H1 (cell line): ENCODE results near the gene TFB2M. TPM values are rescaled to one million over a fixed set of nuclear protein-coding genes. Genes with fewer than 3 reads are reported as not detected.

Experiments
- CTCF ChIA-PET: fragments of 300-600 bp; sonication (Branson Sonifier 250); formaldehyde crosslinking; loops from one replicate; lab custom pipeline; 2021; ENCODE audit not compliant: partially characterized antibody; lab: Charles Lee
- POLR2A ChIA-PET: fragments of 300-600 bp; sonication (Branson Sonifier 250); formaldehyde crosslinking; loops from one replicate; lab custom pipeline; 2021; ENCODE audit warnings: inconsistent platforms; ENCODE audit not compliant: partially characterized antibody; lab: Charles Lee
- DNase-seq, 2 experiments: peaks; one replicate each; pipeline versions ENCODE4 v3.0.0 to v3.0.0-alpha.2; 2010 to 2022; ENCODE audit warnings: low spot score in 2 of 2, low read depth in 1 of 2, mixed read lengths in 1 of 2
- FAIRE-seq: peaks from 2 replicates; lab custom pipeline; 2011; peaks lifted over from hg19 to GRCh38; lab: Jason Lieb, UNC
- H2AFZ ChIP-seq: 2 replicates; pipeline ENCODE4 v1.8.1; 2012; ENCODE audit warnings: low read length, inconsistent platforms
- H2AK5ac ChIP-seq: 2 replicates; pipeline ENCODE4 v1.6.1; 2013; ENCODE audit warnings: low read depth, low read length
- H2BK120ac ChIP-seq: replicated peaks from 2 replicates; pipeline ENCODE3; 2013; ENCODE audit warnings: low read depth, low read length, inconsistent platforms
- H2BK12ac ChIP-seq: 2 replicates; pipeline ENCODE4 v1.6.1; 2013; ENCODE audit warnings: low read depth, low read length
- H2BK15ac ChIP-seq: 2 replicates; pipeline ENCODE4 v1.6.1; 2013; ENCODE audit warnings: low read length
- H2BK20ac ChIP-seq: 2 replicates; pipeline ENCODE4 v1.6.1; 2013; ENCODE audit warnings: low read length
- H2BK5ac ChIP-seq: 2 replicates; pipeline ENCODE4 v1.6.1; 2013; ENCODE audit warnings: low read depth, low read length
- H3K14ac ChIP-seq: 2 replicates; pipeline ENCODE4 v1.6.1; 2013; ENCODE audit warnings: inconsistent platforms; ENCODE audit not compliant: insufficient read length
- H3K18ac ChIP-seq: 2 replicates; pipeline ENCODE4 v1.6.1; 2013; ENCODE audit warnings: low read length; ENCODE audit errors: extremely low read depth
- H3K23ac ChIP-seq: 2 replicates; pipeline ENCODE4 v1.6.1; 2013; ENCODE audit warnings: inconsistent platforms; ENCODE audit not compliant: insufficient read length
- H3K23me2 ChIP-seq: 2 replicates; pipeline ENCODE4 v1.6.1; 2013; ENCODE audit warnings: low read depth, low read length
- H3K27ac ChIP-seq: 2 replicates; pipeline ENCODE4 v1.6.1; 2011; ENCODE audit warnings: low read depth, low read length, inconsistent platforms
- H3K27me3 ChIP-seq, 4 experiments: replicated peaks in 1 of 4; 1 replicate in 1 of 4; 2 replicates in 3 of 4; pipeline versions ENCODE4 v1.6.1 to v1.8.1; 2011 to 2013; ENCODE audit warnings: low read length in 3 of 4, mild to moderate bottlenecking in 3 of 4, inconsistent platforms in 2 of 4, mixed read lengths in 2 of 4, moderate library complexity in 1 of 4; ENCODE audit not compliant: control insufficient read depth in 3 of 4, insufficient read depth in 3 of 4; ENCODE audit errors: extremely low read depth in 1 of 4
- H3K36me3 ChIP-seq, 4 experiments: 2 replicates each; pipeline versions ENCODE4 v1.6.1 to v1.8.1; 2011 to 2013; ENCODE audit warnings: mild to moderate bottlenecking in 4 of 4, low read length in 3 of 4, moderate library complexity in 2 of 4, control low read depth in 1 of 4, inconsistent platforms in 1 of 4; ENCODE audit not compliant: insufficient read depth in 4 of 4, control insufficient read depth in 2 of 4
- H3K4ac ChIP-seq: replicated peaks from 2 replicates; pipeline ENCODE3; 2013; ENCODE audit warnings: low read length, low read depth, mixed read lengths, inconsistent platforms; ENCODE audit not compliant: insufficient read length
- H3K4me1 ChIP-seq, 4 experiments: replicated peaks in 1 of 4; 1 replicate in 1 of 4; 2 replicates in 3 of 4; pipeline versions ENCODE4 v1.6.1 to v1.8.1; 2011 to 2013; ENCODE audit warnings: low read length in 3 of 4, inconsistent platforms in 2 of 4, mixed read lengths in 1 of 4; ENCODE audit not compliant: insufficient read depth in 4 of 4, control insufficient read depth in 3 of 4
- H3K4me2 ChIP-seq, 2 experiments: 2 replicates each; pipeline versions ENCODE4 v1.6.1 to v1.8.1; 2011 to 2013; ENCODE audit warnings: low read depth in 2 of 2, low read length in 2 of 2, control low read depth in 1 of 2, inconsistent platforms in 1 of 2, mild to moderate bottlenecking in 1 of 2; ENCODE audit not compliant: insufficient read depth in 1 of 2
- H3K4me3 ChIP-seq, 4 experiments: fragments of 200-600, 300-600 bp in 1 of 4; sonication (generic), shearing (Covaris generic), sonication (Bioruptor Twin) in 1 of 4; 2 replicates each; pipeline versions ENCODE4 v1.5.1 to v1.8.1; 2011 to 2016; ENCODE audit warnings: low read length in 4 of 4, low read depth in 3 of 4, control low read depth in 2 of 4, inconsistent platforms in 2 of 4, mild to moderate bottlenecking in 2 of 4, mixed read lengths in 1 of 4, moderate library complexity in 1 of 4; ENCODE audit not compliant: insufficient read depth in 2 of 4; ENCODE audit errors: extremely low read depth in 1 of 4
- H3K56ac ChIP-seq: replicated peaks from 2 replicates; pipeline ENCODE3; 2013; ENCODE audit warnings: low read depth, mild to moderate bottlenecking, mixed read lengths, low read length, inconsistent platforms; ENCODE audit not compliant: insufficient read length
- H3K79me1 ChIP-seq: 2 replicates; pipeline ENCODE4 v1.6.1; 2013; ENCODE audit warnings: low read depth, low read length, control low read depth
- H3K79me2 ChIP-seq, 2 experiments: 2 replicates each; pipeline versions ENCODE4 v1.6.1 to v1.8.1; 2012 to 2013; ENCODE audit warnings: low read length in 2 of 2, mild to moderate bottlenecking in 2 of 2, inconsistent platforms in 1 of 2; ENCODE audit not compliant: insufficient read depth in 2 of 2, control insufficient read depth in 1 of 2
- H3K9ac ChIP-seq, 4 experiments: replicated peaks in 1 of 4; 1 replicate in 1 of 4; 2 replicates in 3 of 4; pipeline versions ENCODE4 v1.6.1 to v1.8.1; 2011 to 2013; ENCODE audit warnings: low read depth in 3 of 4, low read length in 3 of 4, control low read depth in 2 of 4, mild to moderate bottlenecking in 2 of 4, moderate library complexity in 2 of 4, inconsistent platforms in 1 of 4; ENCODE audit errors: extremely low read depth in 1 of 4
- H3K9me3 ChIP-seq, 2 experiments: 2 replicates each; pipeline versions ENCODE4 v1.6.1 to v1.8.1; 2012 to 2013; ENCODE audit warnings: mild to moderate bottlenecking in 2 of 2, moderate library complexity in 2 of 2, control low read depth in 1 of 2, inconsistent platforms in 1 of 2, low read depth in 1 of 2, low read length in 1 of 2, mixed read lengths in 1 of 2; ENCODE audit not compliant: insufficient read depth in 2 of 2
- H4K20me1 ChIP-seq, 2 experiments: replicated peaks in 1 of 2; 2 replicates each; pipeline versions ENCODE3 to v1.8.1; 2011 to 2013; ENCODE audit warnings: inconsistent platforms in 2 of 2, low read length in 2 of 2, mild to moderate bottlenecking in 1 of 2; ENCODE audit not compliant: insufficient read depth in 2 of 2, control insufficient read depth in 1 of 2
- H4K5ac ChIP-seq: 2 replicates; pipeline ENCODE4 v1.6.1; 2013; ENCODE audit warnings: low read length, low read depth, mixed read lengths, inconsistent platforms; ENCODE audit not compliant: insufficient read length
- H4K8ac ChIP-seq: 2 replicates; pipeline ENCODE4 v1.8.0; 2013; ENCODE audit warnings: mild to moderate bottlenecking, moderate library complexity, low read length, inconsistent platforms; ENCODE audit not compliant: insufficient read depth; ENCODE audit errors: extremely low read depth
- H4K91ac ChIP-seq: replicated peaks from 2 replicates; pipeline ENCODE3; 2013; ENCODE audit warnings: low read length, mixed read lengths, inconsistent platforms; ENCODE audit not compliant: insufficient read length
- ATF2 ChIP-seq: IDR thresholded peaks from 2 replicates; pipeline ENCODE4 v1.6.1; 2012; ENCODE audit warnings: low read length, inconsistent platforms
- CTCF ChIP-seq, 3 experiments: IDR thresholded peaks; 1 replicate in 2 of 3; 2 replicates in 1 of 3; pipeline versions ENCODE4 v1.5.1 to v1.6.1; 2011; ENCODE audit warnings: low read length in 3 of 3, mild to moderate bottlenecking in 3 of 3, inconsistent platforms in 2 of 3, low read depth in 1 of 3, moderate library complexity in 1 of 3; ENCODE audit not compliant: insufficient read depth in 1 of 3; ENCODE audit errors: control extremely low read depth in 1 of 3
- JUND ChIP-seq: IDR thresholded peaks from 2 replicates; pipeline ENCODE4 v1.6.1; 2011; ENCODE audit warnings: mild to moderate bottlenecking, improper control_type of control experiment, low read length
- RFX5 ChIP-seq: IDR thresholded peaks from 2 replicates; pipeline ENCODE4 v1.6.1; 2011; ENCODE audit warnings: low read depth, low read length, improper control_type of control experiment, borderline replicate concordance
- RNF2 ChIP-seq: fragments of 200-900, 300-1000 bp; sonication (generic); IDR thresholded peaks from 2 replicates; pipeline ENCODE4 v1.7.1; 2016; ENCODE audit warnings: borderline replicate concordance, low read depth, mild to moderate bottlenecking, antibody characterized with exemption, low read length; ENCODE audit not compliant: poor library complexity, severe bottlenecking; ENCODE audit errors: missing control alignments
- ZNF274 ChIP-seq: IDR thresholded peaks from 2 replicates; pipeline ENCODE4 v1.7.0; 2012; ENCODE audit warnings: low read length, borderline replicate concordance; ENCODE audit errors: extremely low read depth
- WGBS, 2 experiments: shearing (Covaris generic) in 1 of 2; methylation state at CpG; one replicate each; pipeline versions ENCODE4 v1.1.6 to v1.1.7; 2013 to 2015; ENCODE audit warnings: low lambda C conversion rate in 2 of 2, mixed read lengths in 2 of 2, inconsistent platforms in 1 of 2, low coverage in 1 of 2, missing lambda C conversion rate in 1 of 2; ENCODE audit not compliant: insufficient replicate concordance in 2 of 2, insufficient coverage in 1 of 2, insufficient read length in 1 of 2; ENCODE audit errors: extremely low coverage in 1 of 2, missing lambda C conversion rate in 1 of 2; 5-methylcytosine and 5-hydroxymethylcytosine counted together
- polyA plus RNA-seq, 7 experiments: library from polyadenylated mRNA; depleted of rRNA in 3 of 7; stranded (reverse) in 5 of 7; unstranded in 2 of 7; fragments of >200 nt in 5 of 7; fragments of 200-250 nt in 2 of 7; gene quantifications; 1 replicate in 5 of 7; 2 replicates in 1 of 7; 4 replicates in 1 of 7; pipeline versions ENCODE4 v1.2.1 to v1.2.3, GENCODE V29; 2011 to 2013; ENCODE audit warnings: missing spikeins in 2 of 7, mixed read lengths in 2 of 7
- total RNA-seq: library from RNA; stranded (reverse); fragmentation: NEBNext Ultra II Directional; extraction: Animal tissue kit (Norgen Biotek cat#: 25700); gene quantifications from 2 replicates; pipeline ENCODE4 v1.2.1, GENCODE V29; 2021

TFB2M gene
- total and polyA plus RNA-seq, 2 of the 8 experiments (the other 6 are each of a cell fraction or from before 2014, with no cell fraction given), result 10.4 to 22.0 TPM

GRCh38 chr1:246577720-246578106 is 11.7 kb upstream of the TFB2M start:
- Histone ChIP-seq H3K4me1 (no peaks in the 10 kb centered on the region), H2AK5ac (no peak overlapping the region), H3K23ac (no peak overlapping the region), H4K5ac (no peak overlapping the region), H2BK120ac (no peak overlapping the region), H2BK20ac (no peak overlapping the region), H4K91ac (no peak overlapping the region), H3K56ac (no peak overlapping the region), H2BK15ac (no peak overlapping the region), H4K8ac (no peak overlapping the region), H2BK5ac (no peak overlapping the region), H3K18ac (no peak overlapping the region), H2BK12ac (no peak overlapping the region), H3K4me3 (no peak overlapping the region), H3K14ac (no peak overlapping the region), H3K9me3 (no peaks in the 10 kb centered on the region), H3K9ac (no peak overlapping the region), H3K36me3 (no peaks in the 10 kb centered on the region), H2AFZ (no peak overlapping the region), H3K27me3 (no peaks in the 10 kb centered on the region), H3K79me2 (peaks cover 0 to 33% of the 10 kb centered on the region in 2 experiments; a peak in 2 of 4 replicates), H3K23me2 (no peaks in the 10 kb centered on the region), H3K79me1 (no peaks in the 10 kb centered on the region; the same call in 1 of the 2 replicates), H3K4me2 (no peak overlapping the region), H4K20me1 (no peaks in the 10 kb centered on the region), H3K4ac (no peak overlapping the region), H3K27ac (no peak overlapping the region)
- POLR2A ChIA-PET, result interaction anchor here (0.8 kb wide), 1 partner anchor 12 kb away, joined by 3 read pairs; the partner anchor contains the start of genes CNST and TFB2M
- 74% methylated on average over 2 of the region's 2 CpGs; no CpG with 5 or more reads in 1 of the 2 experiments for WGBS, 2 experiments
- DNase-seq (no peak), FAIRE-seq (no peak)
- TF ChIP-seq CTCF (IDR thresholded peaks at IDR 0.05; ENCODE audit: control extremely low read depth in 1 of 3, insufficient read depth in 1 of 3, low read depth in 1 of 3, low read length in 3 of 3), result no peak
- TF ChIP-seq ATF2, result no peak
- TF ChIP-seq ZNF274, result no peak
- no peak for TF ChIP-seq JUND
- TF ChIP-seq RNF2, result no peak
- no peak for TF ChIP-seq RFX5
- CTCF ChIA-PET, result interaction anchor here (1.5 kb wide), 1 partner anchor 9 kb away, joined by 3 read pairs; no protein-coding TSS in a partner anchor
